Right lobe of liver (tissue), 6 donors: ENCODE measurements around the gene GJB2. TPM values are rescaled to one million over a fixed set of nuclear protein-coding genes. Genes with fewer than 3 reads are reported as not detected.

Source experiments
- ATAC-seq, 4 donors: fragments of 200-7000 bp; cut with Tn5 transposase; one replicate each; pipeline ENCODE4 v1.9.1; 2020; ENCODE audit warnings: mild to moderate bottlenecking in 4 of 4, moderate library complexity in 4 of 4
- DNase-seq, 3 donors: peaks; one replicate each; pipeline ENCODE4 v3.0.0-alpha.2; 2020
- H3K27ac ChIP-seq, 3 donors: fragments of 200-600 bp; one replicate each; pipeline ENCODE4 v1.8.0; 2022
- H3K27me3 ChIP-seq, 2 donors: fragments of 200-600 bp; one replicate each; pipeline ENCODE4 v1.8.0; 2022
- H3K36me3 ChIP-seq, 4 donors: fragments of 200-600 bp; sonication (generic) in 1 of 4; one replicate each; pipeline versions ENCODE4 v1.5.1 to v1.8.0; 2017 to 2022; ENCODE audit warnings: control low read depth in 1 of 4
- H3K4me1 ChIP-seq, 4 donors: fragments of 200-600 bp; sonication (generic) in 1 of 4; one replicate each; pipeline versions ENCODE4 v1.5.1 to v1.8.0; 2017 to 2022; ENCODE audit warnings: control low read depth in 1 of 4
- H3K4me3 ChIP-seq, 3 donors: fragments of 200-600 bp; one replicate each; pipeline ENCODE4 v1.8.0; 2022
- H3K9me3 ChIP-seq, 4 donors: fragments of 200-600 bp; sonication (generic) in 1 of 4; one replicate each; pipeline versions ENCODE4 v1.5.1 to v1.8.0; 2017 to 2022; ENCODE audit warnings: control low read depth in 1 of 4
- CTCF ChIP-seq, 4 donors: fragments of 200-600 bp in 3 of 4; fragments of 450-650 bp in 1 of 4; IDR thresholded peaks; one replicate each; pipeline versions ENCODE4 v1.5.1 to v1.8.0; 2016 to 2022; ENCODE audit warnings: antibody characterized with exemption in 4 of 4, mild to moderate bottlenecking in 2 of 4
- POLR2A ChIP-seq: fragments of 450-650 bp; IDR thresholded peaks from one replicate; pipeline ENCODE4 v1.6.1; 2017; ENCODE audit warnings: antibody characterized with exemption, mild to moderate bottlenecking
- WGBS: methylation state at CpG from one replicate; pipeline ENCODE4 v1.1.6; 2018; ENCODE audit warnings: low coverage, low lambda C conversion rate; ENCODE audit not compliant: insufficient coverage; ENCODE audit errors: missing lambda C conversion rate; 5-methylcytosine and 5-hydroxymethylcytosine counted together
- intact Hi-C, 2 donors: fragments of 100-400 bp; cut with DNase I; formaldehyde crosslinking; loops; one replicate each; pipeline versions ENCODE4 v1.11.2 to v1.14.1; 2022
- total RNA-seq, 6 experiments: library from RNA; depleted of rRNA in 2 of 6; stranded (reverse); fragments of >200 nt in 2 of 6; fragmentation: NEBNext Ultra II Directional in 3 of 6; extraction: Animal tissue kit (Norgen Biotek cat#: 25700) in 3 of 6; gene quantifications; one replicate each; pipeline versions ENCODE4 v1.1.0 to v1.2.4, GENCODE V29; 2016 to 2023
- donor health status: DM: no; HTN: yes; CAD: no.
- donor health status: DM: no; HTN: no; CAD: no.
- donor health status: DM: no; HTN: no; CAD: no.
- donor health status: DM: no; HTN: yes; CAD: no.
- donor health status: DM: no; HTN: yes; CAD: no.

The GJB2 gene
- total RNA-seq, 6 experiments from 2014 or later = 21.8 to 40.0 (median 30.0) TPM

GRCh38 chr13:20188667-20189553, 3.8 kb downstream of the GJB2 start:
- peaks cover 0 to 38% (median 17%) of the 10 kb centered on the region in 4 donors for H3K4me1 ChIP-seq
- no peak overlapping the region for H3K27ac ChIP-seq
- no peak for ATAC-seq
- H3K27me3 ChIP-seq = no peaks in the 10 kb centered on the region
- no peak for TF ChIP-seq CTCF (IDR thresholded peaks at IDR 0.05)
- TF ChIP-seq POLR2A = no peak
- H3K4me3 ChIP-seq = no peak overlapping the region
- peaks cover 0 to 4% (median 0%) of the 10 kb centered on the region in 4 donors for H3K9me3 ChIP-seq
- 74% methylated on average over 27 of the region's 28 CpGs for WGBS
- H3K36me3 ChIP-seq = peaks cover 0 to 10% (median 0%) of the 10 kb centered on the region in 4 donors
- no peak for DNase-seq
- intact Hi-C loops = no loop called here

GRCh38 chr13:20186771-20187170, 6.0 kb downstream of the GJB2 start:
- intact Hi-C loops = no loop called here
- TF ChIP-seq CTCF (IDR thresholded peaks at IDR 0.05) (no peak), POLR2A (no peak)
- peaks cover 0 to 4% (median 0%) of the 10 kb centered on the region in 4 donors for H3K9me3 ChIP-seq
- no peak overlapping the region for H3K4me3 ChIP-seq
- ATAC-seq (no peak), DNase-seq (no peak)
- peaks cover 0 to 10% (median 0%) of the 10 kb centered on the region in 4 donors for H3K36me3 ChIP-seq
- no peaks in the 10 kb centered on the region for H3K27me3 ChIP-seq
- peaks cover 0 to 32% (median 16%) of the 10 kb centered on the region in 4 donors for H3K4me1 ChIP-seq
- H3K27ac ChIP-seq = no peak overlapping the region
- 25% methylated on average over 3 of the region's 6 CpGs for WGBS

- ATAC-seq = no peak
- DNase-seq = no peak
- intact Hi-C loops = no loop called here
Measured at GRCh38 chr13:20185366-20186056, 7.2 kb downstream of the GJB2 start.

More at GRCh38 chr13:20185366-20186056, 7.2 kb downstream of the GJB2 start:
- H3K4me3 ChIP-seq = no peak overlapping the region
- H3K27ac ChIP-seq = no peak overlapping the region
- TF ChIP-seq POLR2A (no peak), CTCF (IDR thresholded peaks at IDR 0.05) (no peak)
- H3K27me3 ChIP-seq = no peaks in the 10 kb centered on the region
- peaks cover 0 to 20% (median 10%) of the 10 kb centered on the region in 4 donors for H3K4me1 ChIP-seq
- H3K36me3 ChIP-seq = peaks cover 0 to 10% (median 0%) of the 10 kb centered on the region in 4 donors
- 55% methylated on average over 4 of the region's 12 CpGs for WGBS
- H3K9me3 ChIP-seq = peaks cover 0 to 4% (median 0%) of the 10 kb centered on the region in 4 donors
